ENCODE data around the gene TAS2R13. TPM values are rescaled to one million over a fixed set of nuclear protein-coding genes. Genes with fewer than 3 reads are reported as not detected.

The TAS2R13 gene
- total RNA-seq, 2 experiments from 2014 or later = not detected

GRCh38 chr12:10919809-10920208 is 10.4 kb upstream of the TAS2R13 start:
- intact Hi-C loops (cut with micrococcal nuclease) = no loop called here
- CTCF ChIA-PET = no interaction called here

GRCh38 chr12:10910380-10910779 is 1.0 kb upstream of the TAS2R13 start:
- intact Hi-C loops (cut with micrococcal nuclease) = no loop called here
- no peak overlapping the region for H3K27ac Mint-ChIP-seq
- peaks cover 3% of the 10 kb centered on the region for H3K36me3 Mint-ChIP-seq
- no peaks in the 10 kb centered on the region for H3K27me3 Mint-ChIP-seq
- ChIA-PET CTCF (no interaction called here), POLR2A (interaction anchor here (0.6 kb wide), 1 partner anchor 22 kb away, joined by 3 read pairs; no protein-coding TSS in a partner anchor)
- peaks cover 5% of the 10 kb centered on the region for H3K9me3 Mint-ChIP-seq
- no peak overlapping the region for H3K4me3 Mint-ChIP-seq
- H3K4me1 Mint-ChIP-seq (ENCODE audit: low read depth) = no peaks in the 10 kb centered on the region
- no peak for DNase-seq

More at GRCh38 chr12:10919809-10920208, 10.4 kb upstream of the TAS2R13 start:
- POLR2A ChIA-PET = no interaction called here
- Mint-ChIP-seq H3K4me3 (no peak overlapping the region), H3K27me3 (no peaks in the 10 kb centered on the region), H3K27ac (no peak overlapping the region), H3K9me3 (no peaks in the 10 kb centered on the region), H3K4me1 (ENCODE audit: low read depth) (no peaks in the 10 kb centered on the region), H3K36me3 (no peaks in the 10 kb centered on the region)
- DNase-seq = no peak

- H3K9me3 Mint-ChIP-seq = peaks cover 36% of the 10 kb centered on the region
- H3K4me1 Mint-ChIP-seq (ENCODE audit: low read depth) = no peaks in the 10 kb centered on the region
- peaks cover 24% of the 10 kb centered on the region for H3K36me3 Mint-ChIP-seq
- H3K4me3 Mint-ChIP-seq = no peak overlapping the region
- CTCF ChIA-PET = no interaction called here
- intact Hi-C loops (cut with micrococcal nuclease) = no loop called here
- DNase-seq = no peak
- POLR2A ChIA-PET = no interaction called here
- H3K27me3 Mint-ChIP-seq = no peaks in the 10 kb centered on the region
- no peak overlapping the region for H3K27ac Mint-ChIP-seq
Measured at GRCh38 chr12:10904686-10905085, 4.7 kb downstream of the TAS2R13 start.

- peaks cover 34% of the 10 kb centered on the region for H3K9me3 Mint-ChIP-seq
- no peak overlapping the region for H3K4me3 Mint-ChIP-seq
- POLR2A ChIA-PET = no interaction called here
Measured at GRCh38 chr12:10901427-10901826, 7.9 kb downstream of the TAS2R13 start.

GRCh38 chr12:10900972-10901371 is 8.4 kb downstream of the TAS2R13 start:
- ChIA-PET POLR2A (no interaction called here), CTCF (no interaction called here)
- Mint-ChIP-seq H3K27me3 (no peaks in the 10 kb centered on the region), H3K27ac (no peak overlapping the region), H3K4me3 (no peak overlapping the region), H3K36me3 (peaks cover 27% of the 10 kb centered on the region), H3K4me1 (ENCODE audit: low read depth) (no peaks in the 10 kb centered on the region), H3K9me3 (peaks cover 34% of the 10 kb centered on the region)
- intact Hi-C loops (cut with micrococcal nuclease) = no loop called here
- DNase-seq = no peak

More at GRCh38 chr12:10901427-10901826, 7.9 kb downstream of the TAS2R13 start:
- Mint-ChIP-seq H3K27me3 (no peaks in the 10 kb centered on the region), H3K4me1 (ENCODE audit: low read depth) (no peaks in the 10 kb centered on the region), H3K36me3 (peaks cover 27% of the 10 kb centered on the region), H3K27ac (no peak overlapping the region)
- DNase-seq = no peak
- intact Hi-C loops (cut with micrococcal nuclease) = no loop called here
- CTCF ChIA-PET = no interaction called here

GRCh38 chr12:10900530-10900929 is 8.8 kb downstream of the TAS2R13 start:
- Mint-ChIP-seq H3K27ac (no peak overlapping the region), H3K4me3 (no peak overlapping the region), H3K36me3 (peaks cover 27% of the 10 kb centered on the region), H3K27me3 (no peaks in the 10 kb centered on the region), H3K9me3 (peaks cover 32% of the 10 kb centered on the region), H3K4me1 (ENCODE audit: low read depth) (no peaks in the 10 kb centered on the region)
- no peak for DNase-seq
- POLR2A ChIA-PET = no interaction called here
- intact Hi-C loops (cut with micrococcal nuclease) = no loop called here
- CTCF ChIA-PET = interaction anchor here (0.9 kb wide), 1 partner anchor 271 kb away, joined by 3 read pairs; no protein-coding TSS in a partner anchor

GRCh38 chr12:10896854-10897253 is 12.5 kb downstream of the TAS2R13 start:
- CTCF ChIA-PET = no interaction called here
- DNase-seq = no peak
- intact Hi-C loops (cut with micrococcal nuclease) = no loop called here
- H3K27me3 Mint-ChIP-seq = no peaks in the 10 kb centered on the region
- H3K36me3 Mint-ChIP-seq = peaks cover 8% of the 10 kb centered on the region
- H3K27ac Mint-ChIP-seq = no peak overlapping the region
- POLR2A ChIA-PET = no interaction called here
- H3K4me3 Mint-ChIP-seq = no peak overlapping the region
- H3K9me3 Mint-ChIP-seq = peaks cover 2% of the 10 kb centered on the region
- H3K4me1 Mint-ChIP-seq (ENCODE audit: low read depth) = no peaks in the 10 kb centered on the region

- Mint-ChIP-seq H3K9me3 (no peaks in the 10 kb centered on the region), H3K4me3 (no peak overlapping the region), H3K27me3 (no peaks in the 10 kb centered on the region), H3K36me3 (peaks cover 3% of the 10 kb centered on the region), H3K27ac (no peak overlapping the region), H3K4me1 (ENCODE audit: low read depth) (no peaks in the 10 kb centered on the region)
- DNase-seq = no peak
- POLR2A ChIA-PET = no interaction called here
- intact Hi-C loops (cut with micrococcal nuclease) = no loop called here
- CTCF ChIA-PET = no interaction called here
Measured at GRCh38 chr12:10891937-10892336, 17.4 kb downstream of the TAS2R13 start.

- H3K4me1 Mint-ChIP-seq (ENCODE audit: low read depth) = no peaks in the 10 kb centered on the region
- CTCF ChIA-PET = no interaction called here
- intact Hi-C loops (cut with micrococcal nuclease) = no loop called here
Measured at GRCh38 chr12:10889226-10889625, 20.1 kb downstream of the TAS2R13 start.

GRCh38 chr12:10884086-10884725 is 25.2 kb downstream of the TAS2R13 start, which contains the start of gene PRH1:
Gene PRH1 (minus strand): TSS chr12:10884255. CDS start chr12:10884217, 38 bp downstream.
- peaks cover 2% of the 10 kb centered on the region for H3K36me3 Mint-ChIP-seq
- H3K4me3 Mint-ChIP-seq = no peak within 1 kb of the TSS
- H3K27ac Mint-ChIP-seq = no peak within 1 kb of the TSS
- DNase-seq = no peak
- H3K4me1 Mint-ChIP-seq (ENCODE audit: low read depth) = no peaks in the 10 kb centered on the region
- no peaks in the 10 kb centered on the region for H3K27me3 Mint-ChIP-seq
- CTCF ChIA-PET = interaction anchor here (0.6 kb wide), 1 partner anchor 19 kb away, joined by 3 read pairs; no protein-coding TSS in a partner anchor
- POLR2A ChIA-PET = no interaction called here
- intact Hi-C loops (cut with micrococcal nuclease) = no loop called here
- no peaks in the 10 kb centered on the region for H3K9me3 Mint-ChIP-seq

More at GRCh38 chr12:10889226-10889625, 20.1 kb downstream of the TAS2R13 start:
- POLR2A ChIA-PET = no interaction called here
- no peaks in the 10 kb centered on the region for H3K27me3 Mint-ChIP-seq
- peaks cover 3% of the 10 kb centered on the region for H3K36me3 Mint-ChIP-seq
- no peak overlapping the region for H3K4me3 Mint-ChIP-seq
- H3K9me3 Mint-ChIP-seq = no peaks in the 10 kb centered on the region
- DNase-seq = no peak
- H3K27ac Mint-ChIP-seq = no peak overlapping the region

GRCh38 chr12:10873378-10873777 is 36.0 kb downstream of the TAS2R13 start:
- intact Hi-C loops (cut with micrococcal nuclease) = no loop called here
- DNase-seq = no peak
- H3K9me3 Mint-ChIP-seq = peaks cover 2% of the 10 kb centered on the region
- POLR2A ChIA-PET = no interaction called here
- H3K36me3 Mint-ChIP-seq = peaks cover 17% of the 10 kb centered on the region
- no peak overlapping the region for H3K27ac Mint-ChIP-seq
- no peaks in the 10 kb centered on the region for H3K27me3 Mint-ChIP-seq
- no peaks in the 10 kb centered on the region for H3K4me1 Mint-ChIP-seq (ENCODE audit: low read depth)
- no peak overlapping the region for H3K4me3 Mint-ChIP-seq
- CTCF ChIA-PET = interaction anchor here (0.5 kb wide), 1 partner anchor 141 kb away, joined by 3 read pairs; no protein-coding TSS in a partner anchor

- intact Hi-C loops (cut with micrococcal nuclease) = no loop called here
- CTCF ChIA-PET = no interaction called here
- POLR2A ChIA-PET = no interaction called here
- H3K27ac Mint-ChIP-seq = no peak overlapping the region
- H3K4me1 Mint-ChIP-seq (ENCODE audit: low read depth) = no peaks in the 10 kb centered on the region
- peaks cover 15% of the 10 kb centered on the region for H3K9me3 Mint-ChIP-seq
- no peak for DNase-seq
- H3K4me3 Mint-ChIP-seq = no peak overlapping the region
- H3K36me3 Mint-ChIP-seq = peaks cover 14% of the 10 kb centered on the region
- H3K27me3 Mint-ChIP-seq = no peaks in the 10 kb centered on the region
Measured at GRCh38 chr12:10867381-10867780, 42.0 kb downstream of the TAS2R13 start.

- peaks cover 33% of the 10 kb centered on the region for H3K36me3 Mint-ChIP-seq
- H3K4me3 Mint-ChIP-seq = no peak overlapping the region
- no peak overlapping the region for H3K27ac Mint-ChIP-seq
- intact Hi-C loops (cut with micrococcal nuclease) = no loop called here
- H3K4me1 Mint-ChIP-seq (ENCODE audit: low read depth) = no peaks in the 10 kb centered on the region
- peaks cover 36% of the 10 kb centered on the region for H3K9me3 Mint-ChIP-seq
- DNase-seq = no peak
- no peaks in the 10 kb centered on the region for H3K27me3 Mint-ChIP-seq
- CTCF ChIA-PET = no interaction called here
- POLR2A ChIA-PET = no interaction called here
Measured at GRCh38 chr12:10863512-10864218, 45.7 kb downstream of the TAS2R13 start.

Data from activated CD4-positive, alpha-beta memory T cell treated with anti-CD3 and anti-CD28 coated beads for 36 hours (primary cell).